Measurements from ENCODE around the gene KAT14. TPM values are rescaled to one million over a fixed set of nuclear protein-coding genes. Genes with fewer than 3 reads are reported as not detected.
"Not testable (repeated sequence)": the region's sequence is repeated elsewhere in the genome, so short reads cannot be mapped to it uniquely, and the experiment has no call there.

KAT14 gene
- total RNA-seq, 4 donors from 2014 or later: 5.6 to 23.3 (median 18.0) TPM

GRCh38 chr20:18091623-18092022, 46.0 kb upstream of the KAT14 start:
- intact Hi-C loops (cut with DNase I; ENCODE audit: low total_unique reads): no loop called here
- DNase-seq: no peak
- Histone ChIP-seq H3K9me3 (no peaks in the 10 kb centered on the region), H3K4me1 (no peaks in the 10 kb centered on the region), H3K27me3 (no peaks in the 10 kb centered on the region), H3K4me3 (no peak overlapping the region), H3K27ac (no peak overlapping the region), H3K36me3 (no peaks in the 10 kb centered on the region)
- TF ChIP-seq, protein P1, sequence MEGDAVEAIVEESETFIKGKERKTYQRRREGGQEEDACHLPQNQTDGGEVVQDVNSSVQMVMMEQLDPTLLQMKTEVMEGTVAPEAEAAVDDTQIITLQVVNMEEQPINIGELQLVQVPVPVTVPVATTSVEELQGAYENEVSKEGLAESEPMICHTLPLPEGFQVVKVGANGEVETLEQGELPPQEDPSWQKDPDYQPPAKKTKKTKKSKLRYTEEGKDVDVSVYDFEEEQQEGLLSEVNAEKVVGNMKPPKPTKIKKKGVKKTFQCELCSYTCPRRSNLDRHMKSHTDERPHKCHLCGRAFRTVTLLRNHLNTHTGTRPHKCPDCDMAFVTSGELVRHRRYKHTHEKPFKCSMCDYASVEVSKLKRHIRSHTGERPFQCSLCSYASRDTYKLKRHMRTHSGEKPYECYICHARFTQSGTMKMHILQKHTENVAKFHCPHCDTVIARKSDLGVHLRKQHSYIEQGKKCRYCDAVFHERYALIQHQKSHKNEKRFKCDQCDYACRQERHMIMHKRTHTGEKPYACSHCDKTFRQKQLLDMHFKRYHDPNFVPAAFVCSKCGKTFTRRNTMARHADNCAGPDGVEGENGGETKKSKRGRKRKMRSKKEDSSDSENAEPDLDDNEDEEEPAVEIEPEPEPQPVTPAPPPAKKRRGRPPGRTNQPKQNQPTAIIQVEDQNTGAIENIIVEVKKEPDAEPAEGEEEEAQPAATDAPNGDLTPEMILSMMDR (IDR thresholded peaks at IDR 0.05): no peak
- no peak for TF ChIP-seq POLR2A (IDR thresholded peaks at IDR 0.05)

DNA sequence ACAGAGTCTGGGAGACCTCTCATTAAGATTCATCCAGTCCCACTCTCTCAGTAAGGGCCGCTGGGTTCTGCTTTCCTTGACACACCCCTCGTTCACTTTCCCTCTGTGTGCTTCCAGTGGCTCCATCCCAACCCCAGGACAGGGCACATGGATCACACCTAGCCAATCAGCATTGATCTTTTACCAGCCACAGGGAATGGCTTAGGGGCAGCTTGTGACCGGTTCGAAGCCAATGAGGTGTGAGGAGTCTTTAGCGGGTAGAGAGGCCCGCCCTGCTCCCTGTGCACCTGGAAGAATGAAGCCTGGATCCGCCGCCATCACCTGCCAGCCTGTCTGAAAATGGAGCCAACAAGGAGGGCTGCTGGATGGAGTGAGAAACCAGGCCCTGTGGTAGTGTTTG, 44.8 kb upstream of the KAT14 start:
- TF ChIP-seq POLR2A (IDR thresholded peaks at IDR 0.05): no peak
- TF ChIP-seq, protein P1 (IDR thresholded peaks at IDR 0.05): no peak
- H3K4me1 ChIP-seq: no peaks in the 10 kb centered on the region

GRCh38 chr20:18093388-18093787, 44.3 kb upstream of the KAT14 start:
- H3K36me3 ChIP-seq: no peaks in the 10 kb centered on the region
- H3K27me3 ChIP-seq: no peaks in the 10 kb centered on the region
- DNase-seq: no peak
- intact Hi-C loops (cut with DNase I; ENCODE audit: low total_unique reads): no loop called here
- no peak overlapping the region for H3K4me3 ChIP-seq
- no peak for TF ChIP-seq POLR2A (IDR thresholded peaks at IDR 0.05)
- TF ChIP-seq, protein P1 (IDR thresholded peaks at IDR 0.05): no peak
- H3K9me3 ChIP-seq: no peaks in the 10 kb centered on the region
- H3K4me1 ChIP-seq: no peaks in the 10 kb centered on the region
- no peak overlapping the region for H3K27ac ChIP-seq

More for the DNA sequence above, 44.8 kb upstream of the KAT14 start:
- Histone ChIP-seq H3K4me3 (no peak overlapping the region), H3K36me3 (no peaks in the 10 kb centered on the region), H3K9me3 (no peaks in the 10 kb centered on the region), H3K27ac (no peak overlapping the region), H3K27me3 (no peaks in the 10 kb centered on the region)
- DNase-seq: no peak
- intact Hi-C loops (cut with DNase I; ENCODE audit: low total_unique reads): no loop called here

- H3K36me3 ChIP-seq: no peaks in the 10 kb centered on the region
- H3K9me3 ChIP-seq: no peaks in the 10 kb centered on the region
- no peaks in the 10 kb centered on the region for H3K4me1 ChIP-seq
- intact Hi-C loops (cut with DNase I; ENCODE audit: low total_unique reads): no loop called here
- TF ChIP-seq, protein P1 (IDR thresholded peaks at IDR 0.05): no peak
- no peak for TF ChIP-seq POLR2A (IDR thresholded peaks at IDR 0.05)
- H3K4me3 ChIP-seq: no peak overlapping the region
- H3K27ac ChIP-seq: no peak overlapping the region
- DNase-seq: no peak
- no peaks in the 10 kb centered on the region for H3K27me3 ChIP-seq
These were observed 43.5 kb upstream of the KAT14 start for GRCh38 chr20:18094191-18094590.

- H3K4me1 ChIP-seq; H3K27me3 ChIP-seq; H3K27ac ChIP-seq; intact Hi-C loops (cut with DNase I; ENCODE audit: low total_unique reads); DNase-seq; H3K9me3 ChIP-seq; H3K36me3 ChIP-seq; H3K4me3 ChIP-seq: not testable (repeated sequence)
These were observed 37.1 kb upstream of the KAT14 start for GRCh38 chr20:18100569-18100968.

All from uterus (tissue), 4 donors.